HG03439 (cell line): Measurements from ENCODE around the gene PLA2G5.
"Not testable (repeated sequence)": the region's sequence is repeated elsewhere in the genome, so short reads cannot be mapped to it uniquely, and the experiment has no call there.

Experiments
- ATAC-seq: cut with Tn5 transposase; IDR thresholded peaks from one replicate; pipeline ENCODE4 v1.9.1; 2021; ENCODE audit warnings: mild to moderate bottlenecking, moderate library complexity; ENCODE audit not compliant: unreplicated experiment

Gene PLA2G5, protein sequence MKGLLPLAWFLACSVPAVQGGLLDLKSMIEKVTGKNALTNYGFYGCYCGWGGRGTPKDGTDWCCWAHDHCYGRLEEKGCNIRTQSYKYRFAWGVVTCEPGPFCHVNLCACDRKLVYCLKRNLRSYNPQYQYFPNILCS

GRCh38 chr1:20069874-20070273 lies at the start of gene PLA2G5:
Gene PLA2G5 (plus strand): TSS chr1:20070194. CDS start chr1:20084831, 14,637 bp downstream.
- ATAC-seq, result no peak

- no peak for ATAC-seq
Measured at GRCh38 chr1:20028125-20028524, 41.9 kb upstream of the PLA2G5 start.

GRCh38 chr1:20028726-20029125 lies 41.3 kb upstream of the PLA2G5 start:
- ATAC-seq, result no peak

GRCh38 chr1:20029178-20029912 lies 40.6 kb upstream of the PLA2G5 start:
- ATAC-seq, result no peak

DNA sequence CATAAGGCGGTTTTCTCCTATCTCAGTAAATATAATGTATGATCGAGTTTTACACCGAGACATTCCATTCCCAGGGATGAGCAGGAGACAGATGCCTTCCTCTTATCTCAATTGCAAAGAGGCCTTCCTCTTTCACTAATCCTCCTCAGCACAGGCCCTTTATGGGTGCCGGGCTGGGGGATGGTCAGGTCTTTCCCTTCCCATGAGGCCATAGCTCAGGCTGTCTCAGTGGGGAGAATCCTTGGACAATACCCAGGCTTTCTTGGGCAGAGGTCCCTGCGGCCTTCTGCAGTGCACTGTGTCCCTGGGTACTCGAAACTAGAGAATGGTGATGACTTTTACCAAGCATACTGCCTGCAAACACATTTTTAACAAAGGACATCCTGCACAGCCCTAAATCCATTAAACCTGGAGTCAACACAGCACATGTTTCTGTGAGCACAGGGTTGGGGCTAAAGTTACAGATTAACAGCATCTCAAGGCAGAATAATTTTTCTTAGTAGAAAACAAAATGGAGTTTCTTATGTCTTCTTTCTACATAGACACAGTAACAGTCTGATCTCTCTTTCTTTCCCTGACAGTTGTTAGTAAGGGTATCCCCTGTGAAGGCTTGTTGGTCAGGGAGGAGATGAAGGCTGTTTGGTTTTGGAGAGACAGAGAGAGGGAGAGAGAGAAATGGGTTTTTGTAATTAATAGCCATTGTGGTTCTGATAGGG lies 39.4 kb upstream of the PLA2G5 start:
- not testable (repeated sequence) for ATAC-seq

DNA sequence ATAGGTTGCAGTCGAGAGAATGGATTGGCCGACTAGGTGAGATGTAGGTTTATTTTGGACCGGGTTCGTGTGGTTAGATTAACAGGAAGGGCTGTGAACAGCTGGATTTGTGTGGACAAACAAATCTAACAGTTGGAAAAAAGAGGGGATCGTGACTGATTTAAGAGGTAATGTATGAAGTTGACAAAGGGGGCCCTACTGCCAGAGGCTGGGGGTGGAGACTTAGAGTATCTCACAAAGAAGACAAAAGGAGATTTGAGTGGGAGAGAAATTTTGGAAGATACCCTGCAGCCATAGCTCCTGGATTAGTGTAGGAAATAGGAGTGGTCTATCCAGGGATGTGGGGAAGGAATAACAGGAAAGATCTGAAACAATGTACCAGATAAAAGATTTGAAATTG lies 38.8 kb upstream of the PLA2G5 start:
- ATAC-seq, result no peak

GRCh38 chr1:20031836-20032235 lies 38.2 kb upstream of the PLA2G5 start:
- no peak for ATAC-seq

DNA sequence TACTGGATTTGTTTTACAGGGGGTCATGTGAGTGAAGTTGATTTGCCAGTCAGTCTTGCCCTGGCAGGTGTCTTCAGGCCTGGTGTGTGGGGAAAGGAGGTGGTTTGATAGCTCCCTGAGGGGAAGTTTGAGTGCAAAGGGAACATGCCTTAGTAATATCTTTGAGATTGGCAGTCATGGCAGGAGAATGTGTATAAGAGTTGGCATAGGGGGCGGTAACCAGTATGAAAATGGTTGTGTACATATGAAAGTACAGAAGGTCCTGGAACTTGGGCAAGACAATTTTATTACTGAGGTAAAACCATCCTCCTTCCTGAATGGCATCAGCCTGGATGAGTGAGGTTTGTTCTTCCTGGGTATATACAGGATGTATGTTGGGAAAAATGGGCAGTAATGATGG lies 37.6 kb upstream of the PLA2G5 start:
- ATAC-seq, result no peak

DNA sequence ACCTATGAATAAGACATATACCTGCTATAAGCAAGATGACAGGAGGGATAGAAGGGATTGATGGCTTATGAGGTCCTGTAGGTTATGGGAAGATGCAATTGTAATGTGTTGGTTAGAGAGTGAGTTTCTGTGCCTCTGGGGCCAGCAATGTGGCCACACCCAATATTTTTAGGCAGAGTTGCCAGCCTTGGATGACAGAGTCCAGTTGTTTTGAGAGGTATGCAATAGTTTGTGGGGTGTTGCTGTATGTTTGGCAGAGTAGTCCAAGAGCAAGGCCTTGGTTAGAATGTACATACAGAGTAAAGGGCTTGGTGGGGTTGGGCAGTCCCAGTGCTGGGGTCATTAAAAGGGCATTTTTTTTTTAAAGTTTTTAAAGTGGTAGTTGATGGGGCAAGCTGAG lies 36.6 kb upstream of the PLA2G5 start:
- no peak for ATAC-seq

GRCh38 chr1:20035114-20035513 lies 34.9 kb upstream of the PLA2G5 start:
- ATAC-seq, result no peak

DNA sequence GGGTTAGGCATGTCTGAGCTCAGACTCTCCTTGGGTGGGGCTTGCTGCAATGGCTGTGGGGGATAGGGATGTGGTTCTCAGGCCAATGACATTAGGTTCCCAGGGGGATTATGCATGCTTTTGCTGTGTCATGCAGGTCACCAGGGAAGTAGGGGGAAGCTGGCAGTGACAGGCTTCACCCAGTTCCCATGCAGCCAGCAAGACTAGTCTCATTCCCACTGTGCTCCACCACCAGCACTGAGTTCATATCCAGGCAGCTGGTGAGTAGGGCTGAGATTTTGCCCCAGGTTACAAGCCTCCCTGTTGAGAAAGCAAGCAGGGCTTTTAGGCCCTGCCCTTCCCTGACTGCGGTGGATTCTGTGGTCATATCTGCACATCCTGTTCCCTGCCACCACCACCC lies 32.1 kb upstream of the PLA2G5 start:
- ATAC-seq, result no peak

- no peak for ATAC-seq
Measured at GRCh38 chr1:20047096-20047495, 22.9 kb upstream of the PLA2G5 start.

DNA sequence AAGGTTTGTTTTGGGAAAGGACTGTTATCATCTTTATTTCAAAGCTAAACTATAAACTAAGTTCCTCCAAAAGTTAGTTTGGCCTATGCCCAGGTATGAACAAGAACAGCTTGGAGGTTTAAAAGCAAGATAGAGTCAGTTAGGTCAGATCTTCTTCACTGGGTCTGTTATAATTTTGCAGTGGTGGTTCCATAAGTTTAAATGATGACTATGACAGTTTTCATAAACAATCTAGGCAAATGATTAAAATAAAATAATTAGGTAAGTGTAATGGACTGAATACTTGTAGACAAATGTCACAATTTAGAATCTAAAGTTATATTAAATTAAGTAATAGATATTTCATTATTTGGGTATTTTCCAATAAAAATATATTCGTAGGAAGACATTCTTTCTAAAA lies 21.4 kb upstream of the PLA2G5 start:
- no peak for ATAC-seq

DNA sequence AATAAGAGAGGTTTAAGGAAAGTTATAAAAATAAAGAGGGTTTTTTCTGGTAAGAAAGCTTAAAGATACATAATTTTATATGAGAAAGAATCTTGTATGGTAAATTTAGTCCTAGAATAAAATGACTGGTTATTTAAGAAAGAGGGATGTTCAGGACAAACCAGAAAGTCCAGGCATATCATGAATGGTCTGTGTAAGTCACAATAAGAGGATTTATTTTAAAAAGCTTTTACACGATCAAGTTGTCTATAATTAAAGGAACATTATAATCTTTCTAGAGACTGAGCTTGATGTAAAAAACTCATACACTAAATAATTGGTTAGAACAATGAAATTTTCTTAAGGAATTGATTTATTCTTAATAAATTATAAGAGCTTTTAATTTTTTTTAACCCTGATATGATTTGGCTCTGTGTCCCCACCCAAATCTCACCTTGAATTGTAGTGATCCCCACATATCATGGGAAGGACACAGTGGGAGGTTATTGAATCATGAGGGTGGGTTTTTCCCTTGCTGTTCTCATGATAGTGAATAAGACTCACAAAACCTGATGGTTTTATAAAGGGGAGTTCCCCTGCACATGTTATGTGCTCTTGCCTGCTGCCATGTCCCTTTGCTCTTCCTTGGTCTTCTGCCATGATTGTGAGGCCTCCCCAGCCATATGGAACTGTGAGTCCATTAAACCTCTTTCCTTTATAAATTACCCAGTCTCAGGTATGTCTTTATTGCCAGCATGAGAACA lies 20.8 kb upstream of the PLA2G5 start:
- ATAC-seq, result not testable (repeated sequence)

DNA sequence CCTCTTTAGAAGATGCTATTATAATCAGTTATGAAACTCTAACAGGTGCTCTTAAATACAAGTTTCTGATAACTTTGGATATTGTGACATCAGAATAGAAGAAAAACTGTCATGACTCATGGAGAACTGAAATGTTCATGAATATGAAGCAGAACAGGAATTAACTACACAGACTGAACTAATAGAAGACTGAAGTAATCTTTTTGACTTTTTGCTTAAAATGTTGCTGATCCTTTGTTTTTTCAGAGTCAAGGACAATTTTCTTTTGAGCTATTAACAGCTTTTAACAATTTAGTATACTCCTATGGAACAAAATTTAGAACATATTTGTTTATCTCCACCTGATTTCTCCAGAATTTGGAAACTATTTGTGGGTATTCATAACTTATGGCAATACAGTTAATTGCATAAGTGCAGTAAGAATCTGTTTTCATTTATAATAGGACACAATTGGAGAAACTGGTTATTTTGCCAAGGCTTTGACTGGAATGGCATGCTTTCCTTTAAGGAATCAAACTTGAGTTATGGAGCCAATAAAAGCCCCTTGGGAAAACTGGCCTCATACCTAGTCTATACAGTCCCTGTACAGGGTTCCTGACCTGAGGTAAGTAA lies 18.7 kb upstream of the PLA2G5 start:
- no peak for ATAC-seq

- no peak for ATAC-seq
Measured at GRCh38 chr1:20052386-20052785, 17.6 kb upstream of the PLA2G5 start.

DNA sequence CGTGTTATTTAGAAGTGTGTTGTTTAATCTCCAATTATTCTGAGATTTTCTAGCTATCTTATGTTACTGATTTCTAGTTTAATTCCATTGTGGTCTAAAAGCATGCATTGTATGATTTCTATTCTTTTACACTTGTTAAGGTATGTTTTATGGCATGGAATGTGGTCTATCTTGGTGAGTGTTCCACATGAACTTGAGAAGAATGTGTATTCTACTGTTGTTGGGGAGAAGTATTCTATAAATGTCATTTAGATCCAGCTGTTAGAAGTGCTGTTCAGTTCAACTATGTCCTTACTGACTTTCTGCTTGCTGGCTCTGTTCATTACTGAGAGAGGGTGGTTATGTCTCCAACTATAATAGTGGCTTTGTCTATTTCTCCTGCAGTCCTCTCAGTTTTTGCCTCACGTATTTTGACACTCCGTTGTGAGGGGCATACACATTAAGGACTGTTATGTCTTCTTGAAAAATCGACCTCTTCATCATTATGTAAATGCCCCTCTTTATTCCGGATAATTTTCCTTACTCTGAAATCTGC lies 12.0 kb upstream of the PLA2G5 start:
- no peak for ATAC-seq

DNA sequence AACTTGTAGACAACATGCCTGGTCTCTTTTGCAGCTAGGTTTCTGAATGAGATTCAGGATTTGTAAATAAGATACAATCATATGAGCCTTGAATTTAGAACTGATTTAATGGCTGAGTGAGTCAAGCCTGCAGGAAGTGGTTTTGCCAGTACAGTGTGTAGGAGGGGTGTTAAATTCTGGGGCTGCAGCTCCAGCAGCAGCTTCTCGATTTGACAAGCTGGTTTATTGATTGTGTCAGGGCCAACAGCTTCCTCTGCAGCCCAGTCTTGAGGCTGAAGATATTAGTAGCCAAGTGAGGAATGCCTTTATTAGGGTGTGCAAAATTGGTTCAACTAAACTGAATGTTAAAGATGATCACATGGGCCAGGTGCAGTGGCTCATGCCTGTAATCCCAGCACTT lies 11.5 kb upstream of the PLA2G5 start:
- ATAC-seq, result no peak

DNA sequence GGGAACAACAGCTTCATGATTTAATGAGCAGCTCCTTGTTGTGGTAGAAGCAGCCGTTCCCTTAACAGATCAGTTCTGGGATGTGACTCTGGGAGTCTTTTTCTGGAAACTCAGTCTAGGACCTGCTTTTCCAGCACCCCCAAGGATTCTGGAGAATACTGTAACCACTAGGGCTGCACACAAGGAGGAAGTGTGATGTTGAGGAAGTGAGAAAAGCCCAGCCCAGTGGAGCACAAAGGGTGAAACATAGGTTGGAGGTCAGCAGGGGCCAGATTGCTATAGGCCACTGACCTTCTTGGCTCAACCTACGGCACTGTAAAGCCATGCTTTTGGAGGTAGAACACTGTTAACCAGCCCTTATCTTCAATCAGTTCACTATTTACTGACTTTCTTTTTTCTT lies 10.1 kb upstream of the PLA2G5 start:
- no peak for ATAC-seq

- not testable (repeated sequence) for ATAC-seq
Measured at GRCh38 chr1:20060791-20061190, 9.2 kb upstream of the PLA2G5 start.

DNA sequence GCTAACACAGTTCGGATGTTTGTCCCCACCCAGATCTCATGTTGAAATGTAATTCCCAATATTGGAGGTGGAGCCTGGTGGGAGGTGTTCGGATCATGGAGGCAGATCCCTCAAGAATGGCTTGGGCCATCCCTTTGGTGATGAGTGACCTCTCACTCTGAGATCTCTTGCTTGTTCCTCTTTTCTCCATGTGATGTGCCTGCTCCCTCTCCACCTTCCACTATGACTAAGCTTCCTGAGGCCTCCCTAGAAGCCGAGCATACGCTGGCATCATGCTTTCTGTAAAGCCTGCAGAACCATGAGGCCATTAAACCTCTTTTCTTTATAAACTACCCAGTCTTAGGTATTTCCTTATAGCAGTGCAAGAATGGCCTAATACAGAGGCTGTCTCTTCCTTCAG lies 8.1 kb upstream of the PLA2G5 start:
- ATAC-seq, result no peak
